HepG2 (cell line): ENCODE data around the gene TFE3. TPM values are rescaled to one million over a fixed set of nuclear protein-coding genes. Genes with fewer than 3 reads are reported as not detected.

ENCODE experiments used
- ATAC-seq: fragments of 200-7000 bp; cut with Tn5 transposase; 3 replicates; pipeline ENCODE4 v1.9.1; 2020; ENCODE audit warnings: mild to moderate bottlenecking, moderate library complexity
- BruUV-seq: library from RNA; stranded (reverse); fragments of 400-500 nt; replicated peaks from 2 replicates; lab custom pipeline; 2021; lab: Mats Ljungman, UMichigan
- CTCF ChIA-PET: fragments of 300-600 bp; formaldehyde crosslinking; extraction: SDS; loops from one replicate; lab custom pipeline; 2021; ENCODE audit warnings: low total read pairs, inconsistent platforms, low intra/inter-chr PET ratio; lab: Yijun Ruan, JAX
- POLR2A ChIA-PET: fragments of 350-600 bp; sonication (Branson Sonifier 250); formaldehyde crosslinking; loops from one replicate; lab custom pipeline; 2020; ENCODE audit warnings: antibody characterized with exemption, inconsistent platforms; lab: Yijun Ruan, JAX
- DNase-seq: peaks from one replicate; pipeline ENCODE4 v3.0.0-alpha.2; 2015; ENCODE audit warnings: low spot score
- FAIRE-seq: peaks from 3 replicates; lab custom pipeline; 2011; peaks lifted over from hg19 to GRCh38; lab: Jason Lieb, UNC
- H2AFZ ChIP-seq: one replicate; pipeline ENCODE4 v1.6.1; 2011; ENCODE audit warnings: low read length, inconsistent platforms
- H3K27ac ChIP-seq: fragments of 300-600 bp; 3 replicates; pipeline ENCODE4 v1.8.0; 2011; ENCODE audit warnings: mixed run types, mild to moderate bottlenecking, mixed read lengths, low read length, inconsistent platforms; ENCODE audit not compliant: insufficient read depth; ENCODE audit errors: extremely low read length
- H3K27me3 ChIP-seq, 2 experiments: fragments of 200-600 bp in 1 of 2; 2 replicates in 1 of 2; 3 replicates in 1 of 2; pipeline versions ENCODE4 v1.6.0 to v1.8.0; 2011; ENCODE audit warnings: low read length in 2 of 2, mild to moderate bottlenecking in 2 of 2, moderate library complexity in 2 of 2, inconsistent platforms in 1 of 2; ENCODE audit not compliant: insufficient read depth in 2 of 2, control insufficient read depth in 1 of 2
- H3K36me3 ChIP-seq, 2 experiments: fragments of 200-600 bp in 1 of 2; replicated peaks in 1 of 2; 2 replicates in 1 of 2; 3 replicates in 1 of 2; pipeline versions ENCODE4 v1.5.1 to v1.8.0; 2011; ENCODE audit warnings: low read length in 2 of 2, inconsistent platforms in 1 of 2; ENCODE audit not compliant: insufficient read depth in 2 of 2, control insufficient read depth in 1 of 2
- H3K4me1 ChIP-seq: 2 replicates; pipeline ENCODE4 v1.5.1; 2012; ENCODE audit warnings: low read length, inconsistent platforms; ENCODE audit not compliant: insufficient read depth
- H3K4me2 ChIP-seq: 2 replicates; pipeline ENCODE4 v1.6.0; 2011; ENCODE audit warnings: low read depth, low read length, inconsistent platforms
- H3K4me3 ChIP-seq, 3 experiments: fragments of 200-600 bp in 1 of 3; sonication (generic), shearing (Covaris generic) in 1 of 3; replicated peaks in 1 of 3; 2 replicates each; pipeline ENCODE4 v1.5.1; 2011 to 2016; ENCODE audit warnings: low read length in 3 of 3, inconsistent platforms in 2 of 3, low read depth in 2 of 3, mild to moderate bottlenecking in 2 of 3, control low read depth in 1 of 3, mixed read lengths in 1 of 3; ENCODE audit not compliant: insufficient read depth in 1 of 3
- H3K79me2 ChIP-seq: one replicate; pipeline ENCODE4 v1.6.1; 2011; ENCODE audit warnings: low read length, inconsistent platforms; ENCODE audit not compliant: insufficient read depth
- H3K9ac ChIP-seq: 2 replicates; pipeline ENCODE4 v1.6.0; 2011; ENCODE audit warnings: mild to moderate bottlenecking, low read depth, low read length, inconsistent platforms; ENCODE audit not compliant: insufficient read depth
- H3K9me3 ChIP-seq: 2 replicates; pipeline ENCODE4 v1.5.1; 2012; ENCODE audit warnings: mild to moderate bottlenecking, low read length
- H4K20me1 ChIP-seq: 2 replicates; pipeline ENCODE4 v1.6.0; 2011; ENCODE audit warnings: inconsistent platforms, mild to moderate bottlenecking, low read length, moderate library complexity; ENCODE audit not compliant: insufficient read depth
- ATAD3A ChIP-seq: sonication (generic); formaldehyde crosslinking; IDR thresholded peaks from 2 replicates; pipeline ENCODE4 v1.4.0; 2020; ENCODE audit warnings: missing genetic modification reagents
- CEBPG ChIP-seq: IDR thresholded peaks from 2 replicates; pipeline ENCODE4 v1.6.1; 2016
- GATAD1 ChIP-seq: IDR thresholded peaks from 2 replicates; pipeline ENCODE4 v1.6.1; 2016; ENCODE audit warnings: missing genetic modification reagents, missing compliant biosample characterization
- HNF4A ChIP-seq: sonication (generic); formaldehyde crosslinking; IDR thresholded peaks from 2 replicates; pipeline ENCODE4 v1.4.0; 2020; ENCODE audit warnings: missing genetic modification reagents
- HNF4G ChIP-seq, 2 experiments: sonication (generic) in 1 of 2; formaldehyde crosslinking in 1 of 2; IDR thresholded peaks; 2 replicates each; pipeline versions ENCODE4 v1.4.0 to v1.6.1; 2011 to 2020; ENCODE audit warnings: borderline replicate concordance in 2 of 2, low read depth in 2 of 2, mild to moderate bottlenecking in 2 of 2, low read length in 1 of 2, missing genetic modification reagents in 1 of 2, moderate library complexity in 1 of 2
- NCOR1 ChIP-seq: fragments of 200-600 bp; sonication (generic); IDR thresholded peaks from 2 replicates; pipeline ENCODE4 v1.7.0; 2017; ENCODE audit warnings: antibody characterized with exemption, low read length, borderline replicate concordance
- NR2C2 ChIP-seq: sonication (generic); formaldehyde crosslinking; IDR thresholded peaks from 2 replicates; pipeline ENCODE4 v1.4.0; 2020; ENCODE audit warnings: missing genetic modification reagents, mild to moderate bottlenecking, moderate library complexity, borderline replicate concordance
- RXRB ChIP-seq: IDR thresholded peaks from 2 replicates; pipeline ENCODE4 v1.6.1; 2016; ENCODE audit warnings: borderline replicate concordance, missing genetic modification reagents, missing compliant biosample characterization
- SKI ChIP-seq: fragments of 450-650 bp; IDR thresholded peaks from one replicate; pipeline ENCODE4 v1.6.1; 2018; ENCODE audit warnings: mild to moderate bottlenecking; ENCODE audit not compliant: partially characterized antibody
- SOX13 ChIP-seq, 3 experiments: fragments of 450-650 bp in 1 of 3; sonication (generic) in 1 of 3; formaldehyde crosslinking in 1 of 3; IDR thresholded peaks in 2 of 3; conservative IDR thresholded peaks in 1 of 3; 2 replicates each; pipeline versions ENCODE4 v1.5.0 to v1.6.1; 2016 to 2020; ENCODE audit warnings: antibody characterized with exemption in 1 of 3, mild to moderate bottlenecking in 1 of 3, missing compliant biosample characterization in 1 of 3, missing genetic modification reagents in 1 of 3, moderate library complexity in 1 of 3
- SOX6 ChIP-seq, 2 experiments: fragments of 450-650 bp in 1 of 2; sonication (generic) in 1 of 2; formaldehyde crosslinking in 1 of 2; IDR thresholded peaks; 2 replicates each; pipeline versions ENCODE4 v1.4.0 to v1.6.1; 2017 to 2020; ENCODE audit warnings: antibody characterized with exemption in 1 of 2, mild to moderate bottlenecking in 1 of 2, missing genetic modification reagents in 1 of 2
- ZNF225 ChIP-seq: sonication (generic); formaldehyde crosslinking; IDR thresholded peaks from 2 replicates; pipeline ENCODE4 v1.4.0; 2020; ENCODE audit warnings: mild to moderate bottlenecking, missing genetic modification reagents
- WGBS: methylation state at CpG from one replicate; pipeline ENCODE4 v1.1.6; 2017; ENCODE audit warnings: low lambda C conversion rate; 5-methylcytosine and 5-hydroxymethylcytosine counted together
- in situ Hi-C: cut with HindIII; loops from 2 replicates; pipeline ENCODE4 v1.10.0; 2017; ENCODE audit warnings: low pct_unique_long_range_greater_than_20kb; ENCODE audit not compliant: extremely low pct_ligation_motif_present
- intact Hi-C: fragments of 100-400 bp; cut with micrococcal nuclease; formaldehyde crosslinking; loops from one replicate; pipeline ENCODE4 v1.10.0; 2022; ENCODE audit not compliant: unreplicated experiment
- polyA plus RNA-seq, 8 experiments: library from polyadenylated mRNA; depleted of rRNA in 3 of 8; stranded (reverse) in 7 of 8; unstranded in 1 of 8; fragments of >200 nt; fragmentation: Illumina TruSeq in 4 of 8; extraction: Trizol in 4 of 8; gene quantifications; 2 replicates each; pipeline versions ENCODE4 v1.2.1 to v1.2.3, GENCODE V29; 2011 to 2016; ENCODE audit warnings: low read depth in 4 of 8, missing spikeins in 1 of 8, mixed read lengths in 1 of 8; ENCODE audit not compliant: insufficient read depth in 1 of 8
- total RNA-seq, 5 experiments: library from RNA; depleted of rRNA; stranded (reverse); fragments of >200 nt; fragmentation: Illumina TruSeq; extraction: Trizol; gene quantifications; 2 replicates each; pipeline ENCODE4 v1.2.3, GENCODE V29; 2016; ENCODE audit warnings: low read depth in 1 of 5
- TF ChIP-seq, protein P1 (sequence below): IDR thresholded peaks from 2 replicates; pipeline ENCODE4 v1.4.0; 2020; ENCODE audit warnings: mild to moderate bottlenecking, missing genetic modification reagents
- TF ChIP-seq, protein P2 (sequence below): sonication (generic); formaldehyde crosslinking; IDR thresholded peaks from 2 replicates; pipeline ENCODE4 v1.5.0; 2020; ENCODE audit warnings: mild to moderate bottlenecking, missing genetic modification reagents
- TF ChIP-seq, protein P3 (sequence below): sonication (generic); formaldehyde crosslinking; IDR thresholded peaks from 2 replicates; pipeline ENCODE4 v1.8.0; 2023; ENCODE audit warnings: mild to moderate bottlenecking, missing genetic modification reagents

Gene TFE3
- total and polyA plus RNA-seq, 2 of the 13 experiments (the other 11 are each of a cell fraction or from before 2014, with no cell fraction given) = 8.3 to 12.3 TPM

DNA sequence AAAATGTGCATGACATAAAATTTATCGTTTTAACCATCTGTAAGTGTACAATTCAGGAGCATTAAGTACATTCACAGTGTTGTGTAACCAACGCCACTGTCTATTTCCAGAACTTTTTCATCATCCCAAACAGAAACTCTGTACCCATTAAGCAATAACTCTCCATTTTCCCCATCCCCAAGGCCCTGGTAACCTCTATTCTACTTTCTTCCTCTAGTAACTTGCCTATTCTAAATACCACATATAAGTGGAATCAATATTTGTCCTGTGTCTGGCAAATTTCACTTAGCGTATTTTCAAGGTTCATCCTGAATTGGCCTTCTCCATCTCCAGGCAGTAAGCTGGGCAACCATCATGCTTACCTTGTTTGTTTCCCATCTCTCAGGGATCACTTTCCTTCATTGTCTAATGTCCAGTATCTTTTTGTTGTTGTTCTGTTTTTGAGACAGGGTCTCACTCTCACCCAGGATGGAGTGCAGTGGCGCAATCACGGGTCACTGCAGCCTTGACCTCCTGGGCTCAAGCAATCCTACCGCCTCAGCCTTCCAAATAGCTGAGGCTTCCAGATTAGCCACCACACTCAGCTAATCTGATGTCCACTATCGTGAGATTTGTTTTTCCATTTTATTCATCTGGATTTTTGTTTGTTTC lies 23.4 kb downstream of the TFE3 start:
- Histone ChIP-seq H3K9me3 (no peaks in the 10 kb centered on the region), H3K27ac (peak overlapping the region; percentile 26), H3K79me2 (no peaks in the 10 kb centered on the region), H3K4me3 (no peak overlapping the region), H3K36me3 (no peaks in the 10 kb centered on the region), H3K4me2 (no peak overlapping the region), H2AFZ (no peak overlapping the region), H3K27me3 (no peaks in the 10 kb centered on the region), H4K20me1 (no peaks in the 10 kb centered on the region), H3K9ac (no peak overlapping the region), H3K4me1 (peaks cover 11% of the 10 kb centered on the region)
- POLR2A ChIA-PET = interaction anchor here (1.2 to 1.8 kb wide), 2 partner anchors 17 to 20 kb away, joined by 4 to 5 read pairs; partner anchors contain the start of gene GRIPAP1
- ATAC-seq = peak; percentile 78
- peak; percentile 83 for FAIRE-seq
- in situ Hi-C loops = no loop called here
- intact Hi-C loops = no loop called here
- no TSS peak for BruUV-seq
- 0% methylated on average over 7 of the region's 7 CpGs for WGBS
- CTCF ChIA-PET = no interaction called here
- peak; percentile 59 for DNase-seq
- TF ChIP-seq SOX13 (IDR thresholded peaks at IDR 0.05) (0 out of 2 replicates have a peak, but pooled peaks have one; percentile 25), SOX13 (CRISPR knock-in tag; conservative IDR thresholded peaks at IDR 0.05 in 1 of 2, IDR thresholded peaks at IDR 0.05 in 1 of 2) (peak in 1 of 2 experiments; percentile 57; a peak in 1 of 4 replicates), NCOR1 (peak; percentile 53; the same call in 1 of the 2 replicates), SKI (peak; percentile 64), RXRB (CRISPR knock-in tag) (peak; percentile 65; the same call in 1 of the 2 replicates), HNF4G (IDR thresholded peaks at IDR 0.05; ENCODE audit: borderline replicate concordance, low read depth, low read length) (peak; percentile 37; the same call in 1 of the 2 replicates), HNF4G (CRISPR knock-in tag; IDR thresholded peaks at IDR 0.05; ENCODE audit: borderline replicate concordance, low read depth) (no peak), GATAD1 (0 out of 2 replicates have a peak, but pooled peaks have one; percentile 25), ATAD3A (CRISPR knock-in tag) (no peak), ZNF225 (CRISPR knock-in tag) (no peak), NR2C2 (CRISPR knock-in tag) (peak; percentile 77; the same call in 1 of the 2 replicates), CEBPG (CRISPR knock-in tag) (peak; percentile 77), SOX6 (IDR thresholded peaks at IDR 0.05) (no peak), SOX6 (CRISPR knock-in tag; IDR thresholded peaks at IDR 0.05) (peak; percentile 89), HNF4A (CRISPR knock-in tag) (peak; percentile 61)
- TF ChIP-seq, protein P1, sequence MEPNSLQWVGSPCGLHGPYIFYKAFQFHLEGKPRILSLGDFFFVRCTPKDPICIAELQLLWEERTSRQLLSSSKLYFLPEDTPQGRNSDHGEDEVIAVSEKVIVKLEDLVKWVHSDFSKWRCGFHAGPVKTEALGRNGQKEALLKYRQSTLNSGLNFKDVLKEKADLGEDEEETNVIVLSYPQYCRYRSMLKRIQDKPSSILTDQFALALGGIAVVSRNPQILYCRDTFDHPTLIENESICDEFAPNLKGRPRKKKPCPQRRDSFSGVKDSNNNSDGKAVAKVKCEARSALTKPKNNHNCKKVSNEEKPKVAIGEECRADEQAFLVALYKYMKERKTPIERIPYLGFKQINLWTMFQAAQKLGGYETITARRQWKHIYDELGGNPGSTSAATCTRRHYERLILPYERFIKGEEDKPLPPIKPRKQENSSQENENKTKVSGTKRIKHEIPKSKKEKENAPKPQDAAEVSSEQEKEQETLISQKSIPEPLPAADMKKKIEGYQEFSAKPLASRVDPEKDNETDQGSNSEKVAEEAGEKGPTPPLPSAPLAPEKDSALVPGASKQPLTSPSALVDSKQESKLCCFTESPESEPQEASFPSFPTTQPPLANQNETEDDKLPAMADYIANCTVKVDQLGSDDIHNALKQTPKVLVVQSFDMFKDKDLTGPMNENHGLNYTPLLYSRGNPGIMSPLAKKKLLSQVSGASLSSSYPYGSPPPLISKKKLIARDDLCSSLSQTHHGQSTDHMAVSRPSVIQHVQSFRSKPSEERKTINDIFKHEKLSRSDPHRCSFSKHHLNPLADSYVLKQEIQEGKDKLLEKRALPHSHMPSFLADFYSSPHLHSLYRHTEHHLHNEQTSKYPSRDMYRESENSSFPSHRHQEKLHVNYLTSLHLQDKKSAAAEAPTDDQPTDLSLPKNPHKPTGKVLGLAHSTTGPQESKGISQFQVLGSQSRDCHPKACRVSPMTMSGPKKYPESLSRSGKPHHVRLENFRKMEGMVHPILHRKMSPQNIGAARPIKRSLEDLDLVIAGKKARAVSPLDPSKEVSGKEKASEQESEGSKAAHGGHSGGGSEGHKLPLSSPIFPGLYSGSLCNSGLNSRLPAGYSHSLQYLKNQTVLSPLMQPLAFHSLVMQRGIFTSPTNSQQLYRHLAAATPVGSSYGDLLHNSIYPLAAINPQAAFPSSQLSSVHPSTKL (CRISPR knock-in tag) = peak; percentile 57
- TF ChIP-seq, protein P2, sequence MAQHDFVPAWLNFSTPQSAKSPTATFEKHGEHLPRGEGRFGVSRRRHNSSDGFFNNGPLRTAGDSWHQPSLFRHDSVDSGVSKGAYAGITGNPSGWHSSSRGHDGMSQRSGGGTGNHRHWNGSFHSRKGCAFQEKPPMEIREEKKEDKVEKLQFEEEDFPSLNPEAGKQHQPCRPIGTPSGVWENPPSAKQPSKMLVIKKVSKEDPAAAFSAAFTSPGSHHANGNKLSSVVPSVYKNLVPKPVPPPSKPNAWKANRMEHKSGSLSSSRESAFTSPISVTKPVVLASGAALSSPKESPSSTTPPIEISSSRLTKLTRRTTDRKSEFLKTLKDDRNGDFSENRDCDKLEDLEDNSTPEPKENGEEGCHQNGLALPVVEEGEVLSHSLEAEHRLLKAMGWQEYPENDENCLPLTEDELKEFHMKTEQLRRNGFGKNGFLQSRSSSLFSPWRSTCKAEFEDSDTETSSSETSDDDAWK (CRISPR knock-in tag) = no peak
- TF ChIP-seq, protein P3, sequence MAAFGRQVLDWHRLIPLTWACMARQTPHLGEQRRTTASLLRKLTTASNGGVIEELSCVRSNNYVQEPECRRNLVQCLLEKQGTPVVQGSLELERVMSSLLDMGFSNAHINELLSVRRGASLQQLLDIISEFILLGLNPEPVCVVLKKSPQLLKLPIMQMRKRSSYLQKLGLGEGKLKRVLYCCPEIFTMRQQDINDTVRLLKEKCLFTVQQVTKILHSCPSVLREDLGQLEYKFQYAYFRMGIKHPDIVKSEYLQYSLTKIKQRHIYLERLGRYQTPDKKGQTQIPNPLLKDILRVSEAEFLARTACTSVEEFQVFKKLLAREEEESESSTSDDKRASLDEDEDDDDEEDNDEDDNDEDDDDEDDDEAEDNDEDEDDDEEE (CRISPR knock-in tag) = no peak
